MCF 10A (cell line): ENCODE data around the gene ANKH. TPM values are rescaled to one million over a fixed set of nuclear protein-coding genes. Genes with fewer than 3 reads are reported as not detected.

ENCODE experiments used
- BruUV-seq: library from RNA; stranded (reverse); fragments of 400-500 nt; replicated peaks from 2 replicates; lab custom pipeline; 2021; lab: Mats Ljungman, UMichigan
- CTCF ChIA-PET: fragments of 300-600 bp; sonication (Branson Sonifier 250); formaldehyde crosslinking; extraction: SDS; loops from one replicate; lab custom pipeline; 2021; ENCODE audit warnings: antibody characterized with exemption, inconsistent platforms; lab: Yijun Ruan, JAX
- POLR2A ChIA-PET: fragments of 300-600, 350-650 bp; sonication (Branson Sonifier 250); formaldehyde crosslinking; extraction: SDS; loops from one replicate; lab custom pipeline; 2020; ENCODE audit warnings: antibody characterized with exemption, inconsistent platforms; lab: Yijun Ruan, JAX
- DNase-seq: peaks from one replicate; pipeline ENCODE4 v3.0.0-alpha.2; 2018; ENCODE audit not compliant: unreplicated experiment
- H3K27ac Mint-ChIP-seq: one replicate; pipeline ENCODE4 v1.8.0; 2022; ENCODE audit warnings: mild to moderate bottlenecking, low read depth, mixed read lengths; ENCODE audit not compliant: unreplicated experiment
- H3K27me3 Mint-ChIP-seq: one replicate; pipeline ENCODE4 v1.8.0; 2022; ENCODE audit warnings: mixed read lengths; ENCODE audit not compliant: insufficient read depth, unreplicated experiment
- H3K36me3 Mint-ChIP-seq: one replicate; pipeline ENCODE4 v1.8.0; 2022; ENCODE audit warnings: mild to moderate bottlenecking, moderate library complexity, mixed read lengths; ENCODE audit not compliant: insufficient read depth, unreplicated experiment
- H3K4me1 Mint-ChIP-seq: one replicate; pipeline ENCODE4 v1.8.0; 2022; ENCODE audit warnings: mixed read lengths; ENCODE audit not compliant: insufficient read depth, unreplicated experiment
- H3K4me3 Mint-ChIP-seq: one replicate; pipeline ENCODE4 v1.8.0; 2022; ENCODE audit warnings: mild to moderate bottlenecking, moderate library complexity, mixed read lengths; ENCODE audit not compliant: unreplicated experiment
- H3K9me3 Mint-ChIP-seq: one replicate; pipeline ENCODE4 v1.8.0; 2022; ENCODE audit warnings: mixed read lengths; ENCODE audit not compliant: unreplicated experiment
- CTCF ChIP-seq: fragments of 200-600 bp; IDR thresholded peaks from one replicate; pipeline ENCODE4 v1.8.0; 2022; ENCODE audit warnings: antibody characterized with exemption, mild to moderate bottlenecking; ENCODE audit not compliant: unreplicated experiment
- intact Hi-C: fragments of 100-400 bp; cut with micrococcal nuclease; formaldehyde crosslinking; loops from 2 replicates; pipeline ENCODE4 v1.14.1; 2022
- total RNA-seq: library from RNA; stranded (reverse); gene quantifications from 2 replicates; pipeline ENCODE4 v1.2.3, GENCODE V29; 2022

The ANKH gene
- total RNA-seq, 1 experiment from 2014 or later, result 65.7 TPM

GRCh38 chr5:14915291-14915952, 43.8 kb upstream of the ANKH start:
- intact Hi-C loops, result no loop called here
- no peak for TF ChIP-seq CTCF
- CTCF ChIA-PET, result interaction anchor here (1.0 kb wide), 1 partner anchor 31 kb away, joined by 4 read pairs; no protein-coding TSS in a partner anchor
- H3K4me3 Mint-ChIP-seq, result no peak overlapping the region
- no peaks in the 10 kb centered on the region for H3K27me3 Mint-ChIP-seq
- POLR2A ChIA-PET, result no interaction called here
- peak overlapping the region; percentile 54 for H3K27ac Mint-ChIP-seq
- DNase-seq, result no peak
- peaks cover 7% of the 10 kb centered on the region for H3K9me3 Mint-ChIP-seq
- BruUV-seq, result no TSS peak
- peaks cover 22% of the 10 kb centered on the region for H3K4me1 Mint-ChIP-seq
- H3K36me3 Mint-ChIP-seq, result no peaks in the 10 kb centered on the region

- H3K4me3 Mint-ChIP-seq, result no peak overlapping the region
- POLR2A ChIA-PET, result interaction anchor here (0.7 kb wide), 1 partner anchor 121 kb away, joined by 4 read pairs; no protein-coding TSS in a partner anchor
- H3K9me3 Mint-ChIP-seq, result peaks cover 7% of the 10 kb centered on the region
- no peaks in the 10 kb centered on the region for H3K27me3 Mint-ChIP-seq
- DNase-seq, result peak; percentile 62
- no peak for TF ChIP-seq CTCF
- intact Hi-C loops, result no loop called here
- CTCF ChIA-PET, result no interaction called here
- BruUV-seq, result no TSS peak
- H3K27ac Mint-ChIP-seq, result peak overlapping the region; percentile 54
- peaks cover 22% of the 10 kb centered on the region for H3K4me1 Mint-ChIP-seq
- H3K36me3 Mint-ChIP-seq, result no peaks in the 10 kb centered on the region
Observed at GRCh38 chr5:14914623-14915260, 43.2 kb upstream of the ANKH start.

DNA sequence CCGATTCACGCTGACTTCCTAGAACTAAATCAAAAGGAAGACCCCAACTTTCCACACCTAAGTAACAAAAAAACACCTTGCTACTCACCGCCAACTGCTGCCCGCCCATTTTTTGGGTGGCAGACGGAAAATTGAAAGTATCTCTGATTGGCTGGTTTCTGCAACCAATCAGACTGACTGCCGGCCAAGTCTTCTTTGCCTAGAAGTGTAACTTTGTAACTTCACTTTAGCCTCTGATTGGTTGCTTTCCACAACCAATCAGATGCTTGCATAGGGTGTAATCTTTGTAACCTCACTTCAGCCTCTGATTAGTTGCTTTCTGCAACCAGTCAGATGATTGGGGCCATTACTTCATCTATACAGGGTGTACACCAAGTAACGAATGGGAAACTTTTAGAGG, 42.6 kb upstream of the ANKH start:
- intact Hi-C loops, result no loop called here
- POLR2A ChIA-PET, result interaction anchor here (0.7 kb wide), 1 partner anchor 121 kb away, joined by 4 read pairs; no protein-coding TSS in a partner anchor
- TF ChIP-seq CTCF, result no peak
- H3K4me3 Mint-ChIP-seq, result no peak overlapping the region
- no peaks in the 10 kb centered on the region for H3K27me3 Mint-ChIP-seq
- H3K4me1 Mint-ChIP-seq, result peaks cover 22% of the 10 kb centered on the region
- CTCF ChIA-PET, result no interaction called here
- peaks cover 5% of the 10 kb centered on the region for H3K9me3 Mint-ChIP-seq
- DNase-seq, result no peak
- H3K36me3 Mint-ChIP-seq, result no peaks in the 10 kb centered on the region
- no peak overlapping the region for H3K27ac Mint-ChIP-seq
- BruUV-seq, result no TSS peak

DNA sequence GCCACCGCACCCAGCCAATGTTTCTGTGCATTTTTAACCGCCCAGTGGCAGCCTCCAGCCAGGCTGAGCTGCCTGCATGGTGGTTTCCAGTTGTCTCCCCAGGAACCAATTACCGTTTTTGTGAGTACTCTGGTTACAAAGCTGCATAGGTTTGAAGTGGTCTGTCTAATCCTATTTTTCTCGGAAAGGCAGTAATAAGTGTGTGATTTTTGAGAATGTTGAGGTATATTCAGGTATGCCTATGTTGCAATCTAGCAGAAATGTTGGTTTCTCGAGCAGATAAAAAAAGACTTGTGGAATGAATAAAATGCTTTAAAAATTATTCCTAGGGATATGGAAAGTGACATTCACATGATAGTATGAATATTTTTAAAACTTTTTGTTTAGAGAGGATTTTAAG, 41.5 kb upstream of the ANKH start:
- peaks cover 29% of the 10 kb centered on the region for H3K4me1 Mint-ChIP-seq

More for the DNA sequence above, 41.5 kb upstream of the ANKH start:
- DNase-seq, result no peak
- Mint-ChIP-seq H3K27ac (no peak overlapping the region), H3K27me3 (no peaks in the 10 kb centered on the region), H3K9me3 (no peaks in the 10 kb centered on the region), H3K36me3 (no peaks in the 10 kb centered on the region), H3K4me3 (no peak overlapping the region)
- no TSS peak for BruUV-seq
- ChIA-PET CTCF (interaction anchor here (0.6 kb wide), 1 partner anchor 47 kb away, joined by 3 read pairs; no protein-coding TSS in a partner anchor), POLR2A (no interaction called here)
- intact Hi-C loops, result no loop called here
- no peak for TF ChIP-seq CTCF
